DOHH2 (cell line): ENCODE measurements around the gene OR2A25.

Experiments used
- H3F3A ChIP-seq: fragments of 200-600 bp; sonication (generic), shearing (Covaris generic); 2 replicates; pipeline ENCODE4 v1.6.0; 2016; ENCODE audit warnings: antibody characterized with exemption, mild to moderate bottlenecking; ENCODE audit not compliant: control insufficient read depth, insufficient read depth
- H3K27ac ChIP-seq: fragments of 200-600 bp; sonication (generic); 2 replicates; pipeline ENCODE4 v1.5.1; 2014; ENCODE audit warnings: low read depth, mild to moderate bottlenecking, low read length, moderate library complexity
- H3K27me3 ChIP-seq: fragments of 200-600 bp; sonication (generic); 2 replicates; pipeline ENCODE4 v1.6.1; 2014; ENCODE audit warnings: mild to moderate bottlenecking, low read length, mixed read lengths; ENCODE audit not compliant: control insufficient read depth
- H3K36me3 ChIP-seq: fragments of 200-600 bp; sonication (generic); 2 replicates; pipeline ENCODE4 v1.6.1; 2014; ENCODE audit warnings: mild to moderate bottlenecking, low read length, moderate library complexity, mixed read lengths; ENCODE audit not compliant: control insufficient read depth
- H3K4me1 ChIP-seq: fragments of 200-600 bp; sonication (generic); 2 replicates; pipeline ENCODE4 v1.6.1; 2014; ENCODE audit warnings: mild to moderate bottlenecking, low read length, mixed read lengths; ENCODE audit not compliant: control insufficient read depth
- H3K4me2 ChIP-seq: fragments of 200-600 bp; sonication (generic); 2 replicates; pipeline ENCODE4 v1.6.0; 2014; ENCODE audit warnings: mild to moderate bottlenecking, low read length, moderate library complexity
- H3K4me3 ChIP-seq: fragments of 200-600 bp; sonication (generic); 2 replicates; pipeline ENCODE4 v1.5.1; 2014; ENCODE audit warnings: mild to moderate bottlenecking, low read length, mixed read lengths
- H3K79me2 ChIP-seq: fragments of 200-600 bp; sonication (generic); 2 replicates; pipeline ENCODE4 v1.6.1; 2014; ENCODE audit warnings: mild to moderate bottlenecking, low read length, mixed read lengths; ENCODE audit not compliant: control insufficient read depth
- H3K9me2 ChIP-seq: fragments of 200-600 bp; sonication (generic); replicated peaks from 2 replicates; pipeline ENCODE4 v1.6.1; 2014; ENCODE audit warnings: mild to moderate bottlenecking, low read length, mixed read lengths; ENCODE audit not compliant: control insufficient read depth
- H3K9me3 ChIP-seq: fragments of 200-600 bp; sonication (generic); 2 replicates; pipeline ENCODE4 v1.6.1; 2014; ENCODE audit warnings: antibody characterized with exemption, low read length, mixed read lengths; ENCODE audit not compliant: control insufficient read depth, insufficient read depth
- H4K20me1 ChIP-seq: fragments of 200-600 bp; sonication (generic); 2 replicates; pipeline ENCODE4 v1.6.0; 2014; ENCODE audit warnings: low read depth, mild to moderate bottlenecking, antibody characterized with exemption, low read length, moderate library complexity; ENCODE audit not compliant: control insufficient read depth, insufficient read depth
- CTCF ChIP-seq: fragments of 200-600 bp; sonication (generic); IDR thresholded peaks from one replicate; pipeline ENCODE4 v1.5.1; 2014; ENCODE audit warnings: antibody characterized with exemption, mild to moderate bottlenecking, low read depth, low read length; ENCODE audit not compliant: poor library complexity, severe bottlenecking
- EZH2phosphoT487 ChIP-seq: fragments of 200-600 bp; sonication (generic); IDR thresholded peaks from 2 replicates; pipeline ENCODE4 v1.6.1; 2017; ENCODE audit warnings: borderline replicate concordance, mild to moderate bottlenecking, antibody characterized with exemption, low read length, moderate library complexity, mixed read lengths

Gene OR2A25, protein sequence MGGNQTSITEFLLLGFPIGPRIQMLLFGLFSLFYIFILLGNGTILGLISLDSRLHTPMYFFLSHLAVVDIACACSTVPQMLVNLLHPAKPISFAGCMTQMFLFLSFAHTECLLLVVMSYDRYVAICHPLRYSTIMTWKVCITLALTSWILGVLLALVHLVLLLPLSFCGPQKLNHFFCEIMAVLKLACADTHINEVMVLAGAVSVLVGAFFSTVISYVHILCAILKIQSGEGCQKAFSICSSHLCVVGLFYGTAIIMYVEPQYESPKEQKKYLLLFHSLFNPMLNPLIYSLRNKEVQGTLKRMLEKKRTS

GRCh38 chr7:144069511-144069910 is at the start of gene OR2A25:
TSS of gene OR2A25 (plus strand) at chr7:144069811. CDS start at chr7:144074220, 4,409 bp downstream.
- Histone ChIP-seq H3K79me2 (no peaks in the 10 kb centered on the region), H3K9me2 (no peaks in the 10 kb centered on the region), H3K4me3 (no peak within 1 kb of the TSS), H3K27ac (no peak within 1 kb of the TSS), H3K4me1 (no peaks in the 10 kb centered on the region), H3K27me3 (no peaks in the 10 kb centered on the region), H4K20me1 (no peaks in the 10 kb centered on the region), H3K4me2 (no peak within 1 kb of the TSS), H3K36me3 (no peaks in the 10 kb centered on the region), H3K9me3 (no peaks in the 10 kb centered on the region), H3F3A (no peaks in the 10 kb centered on the region)
- TF ChIP-seq EZH2phosphoT487 (no peak), CTCF (no peak)

GRCh38 chr7:144020340-144020739 is 49.3 kb upstream of the OR2A25 start:
- Histone ChIP-seq H3K9me2 (no peaks in the 10 kb centered on the region), H3K27ac (no peak overlapping the region), H3K4me3 (no peak overlapping the region), H4K20me1 (no peaks in the 10 kb centered on the region), H3K9me3 (no peaks in the 10 kb centered on the region), H3K4me1 (no peaks in the 10 kb centered on the region), H3F3A (no peaks in the 10 kb centered on the region), H3K27me3 (no peaks in the 10 kb centered on the region), H3K4me2 (no peak overlapping the region), H3K36me3 (no peaks in the 10 kb centered on the region), H3K79me2 (no peaks in the 10 kb centered on the region)
- TF ChIP-seq CTCF (no peak), EZH2phosphoT487 (no peak)

- H3K27ac ChIP-seq: no peak overlapping the region
- no peaks in the 10 kb centered on the region for H3K36me3 ChIP-seq
- no peak overlapping the region for H3K4me3 ChIP-seq
- no peak for TF ChIP-seq EZH2phosphoT487
- no peak for TF ChIP-seq CTCF
- no peaks in the 10 kb centered on the region for H3K9me2 ChIP-seq
- no peak overlapping the region for H3K4me2 ChIP-seq
- H3K9me3 ChIP-seq: no peaks in the 10 kb centered on the region
- H3K79me2 ChIP-seq: no peaks in the 10 kb centered on the region
- no peaks in the 10 kb centered on the region for H3F3A ChIP-seq
- no peaks in the 10 kb centered on the region for H3K4me1 ChIP-seq
- H3K27me3 ChIP-seq: 0 out of 2 replicates have a peak, but pooled peaks cover 3% of the 10 kb centered on the region
- H4K20me1 ChIP-seq: no peaks in the 10 kb centered on the region
Measured at GRCh38 chr7:144022169-144022568, 47.4 kb upstream of the OR2A25 start.
